Suprapubic skin (tissue), 3 donors: ENCODE data around the gene ITK.

Source experiments
- POLR2A ChIP-seq, 2 donors: fragments of 450-650 bp; IDR thresholded peaks; one replicate each; pipeline ENCODE4 v1.6.1; 2017; ENCODE audit warnings: antibody characterized with exemption in 2 of 2, mild to moderate bottlenecking in 2 of 2, moderate library complexity in 2 of 2
- TF ChIP-seq, protein P1 (sequence below), 2 donors: fragments of 200-600 bp in 1 of 2; fragments of 450-650 bp in 1 of 2; sonication (generic) in 1 of 2; IDR thresholded peaks; one replicate each; pipeline ENCODE4 v1.5.1; 2016 to 2019; ENCODE audit warnings: antibody characterized with exemption in 2 of 2, mild to moderate bottlenecking in 1 of 2, moderate library complexity in 1 of 2

DNA sequence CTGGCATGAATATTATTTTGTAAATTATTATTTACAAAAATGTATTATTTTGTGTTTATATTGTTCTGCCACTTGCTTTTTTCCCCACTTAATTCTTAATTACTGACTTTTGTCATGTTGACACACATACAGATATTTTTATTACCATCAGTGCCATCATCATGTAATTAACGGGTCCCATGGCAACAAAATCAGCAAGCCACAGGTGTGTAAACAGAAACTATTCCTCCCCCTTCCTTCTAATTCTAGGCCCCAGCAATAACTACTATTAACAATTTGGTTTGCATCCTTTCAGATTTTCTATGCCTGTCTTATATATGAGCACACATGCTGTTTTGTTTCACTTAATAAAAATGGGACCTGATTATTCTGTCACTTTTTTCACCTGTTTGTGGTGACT is 114.6 kb downstream of the ITK start:
- TF ChIP-seq, protein P1, sequence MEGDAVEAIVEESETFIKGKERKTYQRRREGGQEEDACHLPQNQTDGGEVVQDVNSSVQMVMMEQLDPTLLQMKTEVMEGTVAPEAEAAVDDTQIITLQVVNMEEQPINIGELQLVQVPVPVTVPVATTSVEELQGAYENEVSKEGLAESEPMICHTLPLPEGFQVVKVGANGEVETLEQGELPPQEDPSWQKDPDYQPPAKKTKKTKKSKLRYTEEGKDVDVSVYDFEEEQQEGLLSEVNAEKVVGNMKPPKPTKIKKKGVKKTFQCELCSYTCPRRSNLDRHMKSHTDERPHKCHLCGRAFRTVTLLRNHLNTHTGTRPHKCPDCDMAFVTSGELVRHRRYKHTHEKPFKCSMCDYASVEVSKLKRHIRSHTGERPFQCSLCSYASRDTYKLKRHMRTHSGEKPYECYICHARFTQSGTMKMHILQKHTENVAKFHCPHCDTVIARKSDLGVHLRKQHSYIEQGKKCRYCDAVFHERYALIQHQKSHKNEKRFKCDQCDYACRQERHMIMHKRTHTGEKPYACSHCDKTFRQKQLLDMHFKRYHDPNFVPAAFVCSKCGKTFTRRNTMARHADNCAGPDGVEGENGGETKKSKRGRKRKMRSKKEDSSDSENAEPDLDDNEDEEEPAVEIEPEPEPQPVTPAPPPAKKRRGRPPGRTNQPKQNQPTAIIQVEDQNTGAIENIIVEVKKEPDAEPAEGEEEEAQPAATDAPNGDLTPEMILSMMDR (IDR thresholded peaks at IDR 0.05), result no peak
- TF ChIP-seq POLR2A (IDR thresholded peaks at IDR 0.05), result no peak
